GM23338 (cell line): Measurements from ENCODE around the gene MARK3. TPM values are rescaled to one million over a fixed set of nuclear protein-coding genes. Genes with fewer than 3 reads are reported as not detected.

Experiments used
- ATAC-seq: fragments of 200-7000 bp; cut with Tn5 transposase; 3 replicates; pipeline ENCODE4 v1.9.1; 2020
- DNase-seq: peaks from one replicate; pipeline ENCODE4 v3.0.0-alpha.2; 2015; ENCODE audit warnings: low spot score
- H2AFZ ChIP-seq: fragments of 200-600 bp; sonication (generic); 2 replicates; pipeline ENCODE4 v1.8.0; 2016; ENCODE audit warnings: antibody characterized with exemption, mild to moderate bottlenecking, moderate library complexity
- H3F3A ChIP-seq: fragments of 200-600 bp; sonication (generic); replicated peaks from 2 replicates; pipeline ENCODE4 v1.8.0; 2017; ENCODE audit warnings: antibody characterized with exemption, mixed run types, low read depth
- H3K27ac ChIP-seq: fragments of 200-600 bp; sonication (generic); 2 replicates; pipeline ENCODE4 v1.6.1; 2016; ENCODE audit warnings: low read depth
- H3K27me3 ChIP-seq: fragments of 200-600 bp; sonication (generic); 2 replicates; pipeline ENCODE4 v1.8.0; 2016; ENCODE audit warnings: mild to moderate bottlenecking, mixed run types, moderate library complexity; ENCODE audit not compliant: insufficient read depth
- H3K36me3 ChIP-seq: fragments of 200-600 bp; sonication (generic); 2 replicates; pipeline ENCODE4 v1.8.0; 2016; ENCODE audit warnings: mild to moderate bottlenecking; ENCODE audit not compliant: insufficient read depth
- H3K4me1 ChIP-seq: fragments of 200-600 bp; sonication (generic); 2 replicates; pipeline ENCODE4 v1.8.0; 2016; ENCODE audit warnings: mild to moderate bottlenecking, moderate library complexity; ENCODE audit not compliant: insufficient read depth
- H3K4me2 ChIP-seq: fragments of 200-600 bp; sonication (generic); 2 replicates; pipeline ENCODE4 v1.7.1; 2017; ENCODE audit warnings: mixed run types
- H3K4me3 ChIP-seq: fragments of 200-600 bp; sonication (generic); 2 replicates; pipeline ENCODE4 v1.6.1; 2016; ENCODE audit warnings: mixed run types
- H3K79me2 ChIP-seq: fragments of 200-600 bp; sonication (generic); replicated peaks from 2 replicates; pipeline ENCODE4 v1.8.0; 2017; ENCODE audit warnings: mild to moderate bottlenecking; ENCODE audit not compliant: insufficient read depth
- H3K9me2 ChIP-seq: fragments of 200-600 bp; sonication (generic); 2 replicates; pipeline ENCODE4 v1.8.0; 2017; ENCODE audit not compliant: insufficient read depth
- H4K20me1 ChIP-seq: fragments of 200-600 bp; sonication (generic); replicated peaks from 2 replicates; pipeline ENCODE4 v1.8.0; 2017; ENCODE audit warnings: mild to moderate bottlenecking; ENCODE audit not compliant: insufficient read depth
- H3K27ac Mint-ChIP-seq: 2 replicates; pipeline ENCODE4 v1.8.0; 2020; ENCODE audit warnings: inconsistent platforms, mild to moderate bottlenecking, moderate library complexity, mixed read lengths
- H3K27me3 Mint-ChIP-seq: 3 replicates; pipeline ENCODE4 v1.8.0; 2022; ENCODE audit warnings: low read depth, mild to moderate bottlenecking, moderate library complexity, mixed read lengths, inconsistent platforms; ENCODE audit not compliant: insufficient read depth, poor library complexity
- H3K36me3 Mint-ChIP-seq: 3 replicates; pipeline ENCODE4 v1.8.0; 2021; ENCODE audit warnings: low read depth, mild to moderate bottlenecking, inconsistent platforms, moderate library complexity, mixed read lengths
- H3K4me1 Mint-ChIP-seq: 3 replicates; pipeline ENCODE4 v1.8.0; 2020; ENCODE audit warnings: mild to moderate bottlenecking, inconsistent platforms, mixed read lengths
- H3K4me3 Mint-ChIP-seq: 3 replicates; pipeline ENCODE4 v1.8.0; 2021; ENCODE audit warnings: moderate library complexity, mild to moderate bottlenecking, inconsistent platforms, mixed read lengths
- H3K9me3 Mint-ChIP-seq: 3 replicates; pipeline ENCODE4 v1.8.0; 2020; ENCODE audit warnings: moderate library complexity, mild to moderate bottlenecking, inconsistent platforms, mixed read lengths
- CREB1 ChIP-seq: fragments of 250-450 bp; sonication (Bioruptor Pico); IDR thresholded peaks from 2 replicates; pipeline ENCODE4 v1.5.0; 2020; ENCODE audit warnings: low read depth, mild to moderate bottlenecking, moderate library complexity
- CTCF ChIP-seq, 2 experiments: fragments of 200-600 bp in 1 of 2; sonication (generic) in 1 of 2; conservative IDR thresholded peaks; 2 replicates each; pipeline versions ENCODE4 v1.5.1 to v1.6.1; 2016 to 2017; ENCODE audit warnings: antibody characterized with exemption in 2 of 2, low read depth in 2 of 2, mild to moderate bottlenecking in 2 of 2, moderate library complexity in 1 of 2
- ETS1 ChIP-seq: IDR thresholded peaks from 2 replicates; pipeline ENCODE4 v1.6.1; 2016; ENCODE audit warnings: antibody characterized with exemption
- EZH2phosphoT487 ChIP-seq: fragments of 200-600 bp; sonication (generic); IDR thresholded peaks from one replicate; pipeline ENCODE4 v1.8.1; 2018; ENCODE audit warnings: antibody characterized with exemption; ENCODE audit not compliant: unreplicated experiment
- JUNB ChIP-seq: IDR thresholded peaks from one replicate; pipeline ENCODE4 v1.6.1; 2016; ENCODE audit warnings: antibody characterized with exemption; ENCODE audit not compliant: unreplicated experiment
- POLR2AphosphoS5 ChIP-seq: IDR thresholded peaks from 2 replicates; pipeline ENCODE4 v1.6.1; 2016; ENCODE audit warnings: antibody characterized with exemption, low read depth
- REST ChIP-seq: IDR thresholded peaks from one replicate; pipeline ENCODE4 v1.6.1; 2018; ENCODE audit warnings: antibody characterized with exemption; ENCODE audit not compliant: unreplicated experiment
- STAT1 ChIP-seq: IDR thresholded peaks from one replicate; pipeline ENCODE4 v1.6.1; 2016; ENCODE audit warnings: antibody characterized with exemption; ENCODE audit not compliant: unreplicated experiment
- ZNF114 ChIP-seq: fragments of 250-450 bp; sonication (Bioruptor Pico); IDR thresholded peaks from 2 replicates; pipeline ENCODE4 v1.5.0; 2020; ENCODE audit warnings: mild to moderate bottlenecking, moderate library complexity
- ZNF331 ChIP-seq: fragments of 250-450 bp; sonication (Bioruptor Pico); IDR thresholded peaks from 2 replicates; pipeline ENCODE4 v1.5.0; 2020; ENCODE audit warnings: low read depth, mild to moderate bottlenecking, moderate library complexity
- polyA plus RNA-seq: library from polyadenylated mRNA; unstranded; fragments of >200 nt; fragmentation: Nextera tagmentation; extraction: Ambion mirVana; gene quantifications from 2 replicates; pipeline ENCODE4 v1.2.1, GENCODE V29; 2016
- total RNA-seq: library from RNA; depleted of rRNA; stranded (reverse); fragments of >200 nt; shearing (Covaris generic); gene quantifications from 2 replicates; pipeline ENCODE4 v1.2.3, GENCODE V29; 2014

MARK3 gene
- total and polyA plus RNA-seq, 2 experiments from 2014 or later = 45.9 to 69.7 TPM

- TF ChIP-seq ETS1 (no peak), STAT1 (no peak), ZNF114 (CRISPR knock-in tag) (no peak), CTCF (conservative IDR thresholded peaks at IDR 0.05; ENCODE audit: low read depth in 2 of 2) (no peak)
These were observed 77.9 kb downstream of the MARK3 start (continued) for GRCh38 chr14:103463149-103463548.

GRCh38 chr14:103463851-103464250, 78.6 kb downstream of the MARK3 start:
- no peak overlapping the region for H3K4me3 Mint-ChIP-seq
- no peak for TF ChIP-seq EZH2phosphoT487
- TF ChIP-seq JUNB = no peak
- no peak for TF ChIP-seq ZNF331 (CRISPR knock-in tag)
- TF ChIP-seq CTCF (conservative IDR thresholded peaks at IDR 0.05; ENCODE audit: low read depth in 2 of 2) = no peak
- TF ChIP-seq CREB1 (CRISPR knock-in tag) = no peak
- no peak for TF ChIP-seq ZNF114 (CRISPR knock-in tag)
- no peak for TF ChIP-seq POLR2AphosphoS5
- no peak for TF ChIP-seq ETS1
- TF ChIP-seq REST = no peak

More at GRCh38 chr14:103463851-103464250, 78.6 kb downstream of the MARK3 start:
- Histone ChIP-seq H3K79me2 (no peaks in the 10 kb centered on the region; the same call in 1 of the 2 replicates), H2AFZ (no peak overlapping the region), H3K27me3 (no peaks in the 10 kb centered on the region), H3K4me2 (no peak overlapping the region), H3K9me2 (no peaks in the 10 kb centered on the region), H4K20me1 (no peaks in the 10 kb centered on the region; the same call in none of the 2 replicates), H3K36me3 (peaks cover 20% of the 10 kb centered on the region), H3K4me1 (no peaks in the 10 kb centered on the region), H3K27ac (no peak overlapping the region), H3F3A (0 out of 2 replicates have a peak, but pooled peaks cover 4% of the 10 kb centered on the region), H3K4me3 (no peak overlapping the region)
- H3K27ac Mint-ChIP-seq = no peak overlapping the region
- H3K27me3 Mint-ChIP-seq = peaks cover 3% of the 10 kb centered on the region
- no peak for DNase-seq
- ATAC-seq = no peak
- peaks cover 52% of the 10 kb centered on the region for H3K36me3 Mint-ChIP-seq
- H3K4me1 Mint-ChIP-seq = no peaks in the 10 kb centered on the region
- no peaks in the 10 kb centered on the region for H3K9me3 Mint-ChIP-seq
